HEK293T (cell line): ENCODE data around the gene RGP1.

Experiments
- CTCF ChIA-PET: fragments of 350-600 bp; formaldehyde crosslinking; extraction: SDS; loops from one replicate; lab custom pipeline; 2021; ENCODE audit warnings: antibody characterized with exemption, inconsistent platforms; lab: Yijun Ruan, JAX
- POLR2A ChIA-PET: fragments of 350-600 bp; formaldehyde crosslinking; extraction: SDS; loops from one replicate; lab custom pipeline; 2020; ENCODE audit warnings: antibody characterized with exemption, inconsistent platforms; lab: Yijun Ruan, JAX
- DNase-seq: peaks from one replicate; pipeline ENCODE4 v3.0.0; 2012; ENCODE audit warnings: mixed read lengths; ENCODE audit errors: extremely low spot score
- ARNT ChIP-seq: fragments of 450-650 bp; IDR thresholded peaks from 2 replicates; pipeline ENCODE4 v1.6.1; 2017; ENCODE audit warnings: mild to moderate bottlenecking
- BHLHE40 ChIP-seq: fragments of 450-650 bp; IDR thresholded peaks from 2 replicates; pipeline ENCODE4 v1.6.1; 2016; ENCODE audit warnings: mild to moderate bottlenecking, moderate library complexity, borderline replicate concordance
- CTBP1 ChIP-seq: fragments of 450-650 bp; IDR thresholded peaks from 2 replicates; pipeline ENCODE4 v1.6.1; 2016; ENCODE audit warnings: borderline replicate concordance
- ELF4 ChIP-seq: fragments of 450-650 bp; IDR thresholded peaks from 2 replicates; pipeline ENCODE4 v1.6.1; 2017; ENCODE audit warnings: antibody characterized with exemption
- FOXA1 ChIP-seq: fragments of 450-650 bp; IDR thresholded peaks from 2 replicates; pipeline ENCODE4 v1.6.1; 2016; ENCODE audit warnings: mild to moderate bottlenecking
- FOXK2 ChIP-seq: fragments of 450-650 bp; IDR thresholded peaks from 2 replicates; pipeline ENCODE4 v1.6.1; 2016; ENCODE audit warnings: mild to moderate bottlenecking
- FOXM1 ChIP-seq: fragments of 450-650 bp; IDR thresholded peaks from 2 replicates; pipeline ENCODE4 v1.6.1; 2017; ENCODE audit warnings: mild to moderate bottlenecking, borderline replicate concordance
- HDGF ChIP-seq: fragments of 450-650 bp; IDR thresholded peaks from 2 replicates; pipeline ENCODE4 v1.6.1; 2017; ENCODE audit warnings: antibody characterized with exemption, borderline replicate concordance
- L3MBTL2 ChIP-seq: fragments of 450-650 bp; conservative IDR thresholded peaks from 2 replicates; pipeline ENCODE4 v1.6.1; 2016; ENCODE audit warnings: mild to moderate bottlenecking
- LEF1 ChIP-seq: fragments of 450-650 bp; IDR thresholded peaks from 2 replicates; pipeline ENCODE4 v1.6.1; 2017; ENCODE audit warnings: mild to moderate bottlenecking, borderline replicate concordance
- NFRKB ChIP-seq: fragments of 450-650 bp; IDR thresholded peaks from 2 replicates; pipeline ENCODE4 v1.6.1; 2016; ENCODE audit warnings: mild to moderate bottlenecking, moderate library complexity
- PKNOX1 ChIP-seq: fragments of 450-650 bp; IDR thresholded peaks from 2 replicates; pipeline ENCODE4 v1.6.1; 2016
- SP1 ChIP-seq: fragments of 450-650 bp; IDR thresholded peaks from 2 replicates; pipeline ENCODE4 v1.6.1; 2017
- SUZ12 ChIP-seq: fragments of 450-650 bp; IDR thresholded peaks from 2 replicates; pipeline ENCODE4 v1.6.1; 2016; ENCODE audit warnings: mild to moderate bottlenecking
- TARDBP ChIP-seq: fragments of 450-650 bp; IDR thresholded peaks from 2 replicates; pipeline ENCODE4 v1.6.1; 2016
- ZNF384 ChIP-seq: fragments of 450-650 bp; IDR thresholded peaks from 2 replicates; pipeline ENCODE4 v1.6.1; 2016

The RGP1 gene

GRCh38 chr9:35771943-35772342 is 22.9 kb downstream of the RGP1 start:
- POLR2A ChIA-PET, result interaction anchor here (1.4 kb wide), 1 partner anchor 15 kb away, joined by 3 read pairs; no protein-coding TSS in a partner anchor
- CTCF ChIA-PET, result no interaction called here
- TF ChIP-seq TARDBP, result no peak
- no peak for TF ChIP-seq ARNT
- no peak for TF ChIP-seq BHLHE40
- TF ChIP-seq L3MBTL2, result no peak
- TF ChIP-seq ZNF384, result no peak
- TF ChIP-seq HDGF, result no peak
- no peak for DNase-seq

GRCh38 chr9:35774907-35775635 is 26.0 kb downstream of the RGP1 start:
- TF ChIP-seq FOXK2 (no peak), LEF1 (no peak)
- DNase-seq, result no peak
- ChIA-PET CTCF (interaction anchor here (1.0 to 1.9 kb wide), 3 partner anchors 15 to 171 kb away, joined by 4 to 6 read pairs (median 5); no protein-coding TSS in a partner anchor), POLR2A (interaction anchor here (0.9 to 1.3 kb wide), 2 partner anchors 26 to 28 kb away, joined by 3 read pairs; partner anchors contain the start of genes GBA2 and RGP1)

- POLR2A ChIA-PET, result interaction anchor here (0.9 to 1.3 kb wide), 2 partner anchors 27 to 29 kb away, joined by 3 read pairs; partner anchors contain the start of genes GBA2 and RGP1
- DNase-seq, result no peak
- CTCF ChIA-PET, result interaction anchor here (1.0 to 1.9 kb wide), 3 partner anchors 14 to 170 kb away, joined by 4 to 6 read pairs (median 5); no protein-coding TSS in a partner anchor
- no peak for TF ChIP-seq FOXM1
- no peak for TF ChIP-seq ELF4
- no peak for TF ChIP-seq ZNF384
- TF ChIP-seq BHLHE40, result no peak
Observed at GRCh38 chr9:35776018-35776417, 26.9 kb downstream of the RGP1 start.

- no peak for DNase-seq
- ChIA-PET CTCF (no interaction called here), POLR2A (no interaction called here)
- TF ChIP-seq CTBP1 (no peak), FOXM1 (no peak), TARDBP (no peak), NFRKB (no peak)
Observed at GRCh38 chr9:35778496-35778895, 29.4 kb downstream of the RGP1 start.

- POLR2A ChIA-PET, result no interaction called here
- CTCF ChIA-PET, result interaction anchor here (1.1 kb wide), 1 partner anchor 9 kb away, joined by 3 read pairs; no protein-coding TSS in a partner anchor
- DNase-seq, result no peak
- TF ChIP-seq PKNOX1 (no peak), TARDBP (no peak), FOXA1 (no peak), ZNF384 (no peak), L3MBTL2 (no peak), ARNT (no peak), SP1 (no peak), NFRKB (no peak), HDGF (no peak), FOXM1 (no peak), BHLHE40 (no peak), LEF1 (no peak), ELF4 (no peak), FOXK2 (no peak), SUZ12 (no peak), CTBP1 (no peak)
Observed at GRCh38 chr9:35781066-35781465, 32.0 kb downstream of the RGP1 start.

- CTCF ChIA-PET, result no interaction called here
- no peak for DNase-seq
- TF ChIP-seq CTBP1 (no peak), SP1 (no peak), ELF4 (no peak), BHLHE40 (no peak), NFRKB (no peak), FOXA1 (no peak), ARNT (no peak), LEF1 (no peak), ZNF384 (no peak), L3MBTL2 (no peak), PKNOX1 (no peak), FOXK2 (no peak), SUZ12 (no peak), TARDBP (no peak), FOXM1 (no peak), HDGF (no peak)
- POLR2A ChIA-PET, result no interaction called here
Observed at GRCh38 chr9:35783418-35783817, 34.3 kb downstream of the RGP1 start.

GRCh38 chr9:35789541-35789940 is 40.5 kb downstream of the RGP1 start:
- TF ChIP-seq TARDBP, result no peak
- no peak for DNase-seq
- POLR2A ChIA-PET, result interaction anchor here (1.2 kb wide), 1 partner anchor 25 kb away, joined by 8 read pairs; the partner anchor contains the start of gene HINT2
- CTCF ChIA-PET, result interaction anchor here (0.6 to 1.4 kb wide), 6 partner anchors 9 to 93 kb away, joined by 3 to 16 read pairs (median 4); partner anchors contain the start of gene SPAG8
